GM18861 (cell line): Measurements from ENCODE around the gene CHCHD4.
A peak's percentile ranks its signal among the peaks of the same experiment; 100 is the strongest.

Experiments used
- ATAC-seq: cut with Tn5 transposase; IDR thresholded peaks from one replicate; pipeline ENCODE4 v1.9.1; 2021; ENCODE audit not compliant: unreplicated experiment

CHCHD4 gene

GRCh38 chr3:14137004-14137403, 12.3 kb upstream of the CHCHD4 start:
- ATAC-seq, result no peak

- ATAC-seq, result no peak
These were observed 10.9 kb upstream of the CHCHD4 start for GRCh38 chr3:14135581-14135980.

- ATAC-seq, result no peak
These were observed 9.6 kb upstream of the CHCHD4 start for GRCh38 chr3:14134291-14134690.

- no peak for ATAC-seq
These were observed 9.2 kb upstream of the CHCHD4 start for GRCh38 chr3:14133876-14134275.

DNA sequence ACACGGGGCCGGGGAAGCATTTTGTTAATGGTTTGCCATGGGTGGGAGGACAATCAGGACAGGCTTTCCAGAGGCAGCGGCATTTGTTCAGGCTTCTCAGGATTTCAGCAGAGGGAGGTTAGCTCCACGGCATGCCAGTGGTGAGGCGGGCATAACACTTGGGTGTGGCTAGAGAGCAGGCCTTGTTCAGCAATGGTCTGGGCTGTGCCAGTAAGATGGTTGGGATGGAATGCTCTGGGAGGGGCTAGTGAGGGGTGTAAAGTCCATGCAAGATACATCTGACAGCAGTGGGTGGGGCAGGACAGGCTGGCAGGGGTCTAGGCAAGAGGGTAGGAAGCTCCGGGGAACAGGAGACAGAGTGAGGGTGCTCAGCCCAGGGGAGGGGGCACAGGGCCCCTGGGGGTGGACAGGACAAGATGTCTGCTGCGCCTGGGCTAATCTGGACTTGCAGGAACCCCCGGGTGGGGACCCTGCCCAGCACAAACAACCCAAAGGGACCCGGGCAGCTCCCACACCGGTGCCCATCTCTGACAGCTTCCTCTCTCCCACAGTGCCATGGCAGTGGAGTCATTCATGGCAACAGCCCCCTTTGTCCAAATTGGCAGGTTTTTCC, 8.6 kb upstream of the CHCHD4 start:
- ATAC-seq, result no peak

DNA sequence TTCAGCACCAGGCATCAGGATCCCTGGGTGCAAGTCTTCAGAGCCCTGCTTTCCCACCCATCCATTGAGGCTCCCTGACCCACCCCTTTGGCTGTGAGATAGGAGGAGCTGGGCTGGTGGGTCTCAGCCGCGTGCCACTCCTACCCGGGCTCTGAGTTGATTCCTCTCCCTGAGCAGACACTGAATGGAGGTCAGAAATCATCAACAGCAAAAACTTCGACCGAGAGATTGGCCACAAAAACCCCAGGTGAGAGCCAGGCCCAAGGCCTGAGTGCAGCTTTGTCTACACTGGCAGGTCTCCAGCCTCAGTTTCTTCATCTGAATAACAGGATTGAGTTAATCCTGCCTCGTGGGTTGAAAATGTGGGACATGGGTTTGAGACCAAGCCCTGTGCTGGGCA, 8.0 kb upstream of the CHCHD4 start:
- ATAC-seq, result no peak

GRCh38 chr3:14132120-14132519, 7.5 kb upstream of the CHCHD4 start:
- no peak for ATAC-seq

- no peak for ATAC-seq
These were observed 6.5 kb upstream of the CHCHD4 start for GRCh38 chr3:14131134-14131533.

DNA sequence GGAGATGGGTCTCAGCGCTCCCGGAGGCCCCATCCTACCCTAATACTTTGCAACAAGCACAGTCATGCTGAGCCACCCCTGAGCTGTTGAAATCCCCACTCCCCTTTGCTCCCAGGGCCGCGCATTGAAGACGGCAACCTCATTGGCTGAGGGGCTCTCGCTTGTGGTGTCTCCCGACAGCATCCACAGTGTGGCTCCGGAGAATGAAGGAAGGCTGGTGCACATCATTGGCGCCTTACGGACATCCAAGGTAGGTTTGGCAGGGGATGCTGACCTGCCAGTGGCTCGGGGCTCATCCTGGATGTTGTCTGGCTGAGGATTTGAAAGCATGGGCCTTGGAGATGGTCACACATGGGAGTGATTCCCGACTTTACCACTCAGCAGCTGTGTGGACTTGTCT, 6.0 kb upstream of the CHCHD4 start:
- no peak for ATAC-seq

DNA sequence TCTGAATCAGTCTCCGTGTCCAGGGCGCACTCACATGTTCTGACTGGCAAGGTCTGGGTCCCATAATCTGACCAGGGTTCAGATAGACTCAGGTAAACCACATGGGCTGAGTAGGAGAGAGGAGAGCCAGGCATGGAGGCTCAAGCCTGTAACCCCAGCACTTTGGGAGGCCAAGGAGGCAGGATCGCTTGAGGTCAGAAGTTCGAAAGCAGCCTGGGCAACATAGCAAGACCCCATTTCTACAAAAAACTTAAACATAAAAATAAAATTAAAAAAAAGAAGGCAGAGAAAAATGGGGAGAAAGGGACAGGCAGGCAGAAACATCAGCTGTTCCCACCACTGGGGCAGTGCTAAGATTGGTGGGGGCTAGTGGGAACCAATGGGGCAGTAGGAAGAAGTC, 5.6 kb upstream of the CHCHD4 start:
- ATAC-seq, result no peak

DNA sequence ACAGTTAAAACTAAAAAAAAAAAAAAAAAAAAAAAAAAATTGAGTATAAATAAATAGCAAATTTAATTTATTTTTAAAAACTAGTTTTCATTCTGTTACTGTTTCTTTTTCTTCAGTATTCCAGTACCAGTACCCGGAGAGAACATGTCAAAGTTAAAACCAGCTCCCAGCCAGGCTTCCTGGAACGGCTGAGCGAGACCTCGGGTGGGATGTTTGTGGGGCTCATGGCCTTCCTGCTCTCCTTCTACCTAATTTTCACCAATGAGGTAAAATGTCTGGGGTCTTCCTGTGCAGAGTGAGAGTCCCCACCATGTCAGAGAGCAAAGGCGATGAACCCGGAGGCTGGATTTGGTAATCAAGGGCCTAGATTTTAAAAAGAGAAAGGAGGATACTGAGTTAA, 4.6 kb upstream of the CHCHD4 start:
- ATAC-seq, result no peak

- no peak for ATAC-seq
These were observed 4.1 kb upstream of the CHCHD4 start for GRCh38 chr3:14128724-14129123.

DNA sequence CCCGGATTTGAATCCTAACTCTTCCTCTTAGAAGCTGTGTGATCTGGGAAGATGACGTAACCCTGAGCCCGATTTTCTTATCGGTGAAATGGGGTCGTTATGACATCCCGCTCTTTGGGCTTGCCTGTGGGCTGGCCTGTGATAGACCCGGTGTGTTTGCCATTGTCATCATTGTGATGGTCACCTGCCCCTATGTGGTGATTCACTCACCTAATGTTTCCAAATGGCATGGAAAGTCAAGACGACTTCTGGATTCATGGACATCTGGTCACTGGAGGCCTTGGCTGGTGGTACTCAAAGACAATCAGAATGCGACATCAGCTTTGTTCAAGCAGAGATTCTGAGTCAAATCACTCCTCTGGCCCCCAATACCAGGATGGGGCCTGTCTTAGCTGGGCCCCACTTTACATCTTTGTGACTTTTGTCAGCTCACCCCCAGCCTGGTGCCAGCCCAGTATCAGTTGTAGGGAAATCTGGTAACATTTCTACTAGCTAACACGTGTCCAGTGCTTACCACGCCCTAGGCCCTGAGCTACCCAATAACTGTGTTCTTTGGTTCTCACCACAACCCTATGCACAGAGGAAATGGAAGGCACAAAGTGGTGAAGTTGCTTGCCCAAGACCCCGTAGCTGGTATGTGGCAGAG, 3.0 kb upstream of the CHCHD4 start:
- ATAC-seq, result no peak

- ATAC-seq, result no peak
These were observed 2.3 kb upstream of the CHCHD4 start for GRCh38 chr3:14126887-14127505.

- no peak for ATAC-seq
These were observed 1.6 kb upstream of the CHCHD4 start for GRCh38 chr3:14126017-14126886.

- ATAC-seq, result peak; percentile 13
These were observed 735 bp upstream of the CHCHD4 start for GRCh38 chr3:14125193-14126016.

- peak; percentile 21 for ATAC-seq
These were observed 451 bp downstream of the CHCHD4 start for GRCh38 chr3:14124223-14124614.

DNA sequence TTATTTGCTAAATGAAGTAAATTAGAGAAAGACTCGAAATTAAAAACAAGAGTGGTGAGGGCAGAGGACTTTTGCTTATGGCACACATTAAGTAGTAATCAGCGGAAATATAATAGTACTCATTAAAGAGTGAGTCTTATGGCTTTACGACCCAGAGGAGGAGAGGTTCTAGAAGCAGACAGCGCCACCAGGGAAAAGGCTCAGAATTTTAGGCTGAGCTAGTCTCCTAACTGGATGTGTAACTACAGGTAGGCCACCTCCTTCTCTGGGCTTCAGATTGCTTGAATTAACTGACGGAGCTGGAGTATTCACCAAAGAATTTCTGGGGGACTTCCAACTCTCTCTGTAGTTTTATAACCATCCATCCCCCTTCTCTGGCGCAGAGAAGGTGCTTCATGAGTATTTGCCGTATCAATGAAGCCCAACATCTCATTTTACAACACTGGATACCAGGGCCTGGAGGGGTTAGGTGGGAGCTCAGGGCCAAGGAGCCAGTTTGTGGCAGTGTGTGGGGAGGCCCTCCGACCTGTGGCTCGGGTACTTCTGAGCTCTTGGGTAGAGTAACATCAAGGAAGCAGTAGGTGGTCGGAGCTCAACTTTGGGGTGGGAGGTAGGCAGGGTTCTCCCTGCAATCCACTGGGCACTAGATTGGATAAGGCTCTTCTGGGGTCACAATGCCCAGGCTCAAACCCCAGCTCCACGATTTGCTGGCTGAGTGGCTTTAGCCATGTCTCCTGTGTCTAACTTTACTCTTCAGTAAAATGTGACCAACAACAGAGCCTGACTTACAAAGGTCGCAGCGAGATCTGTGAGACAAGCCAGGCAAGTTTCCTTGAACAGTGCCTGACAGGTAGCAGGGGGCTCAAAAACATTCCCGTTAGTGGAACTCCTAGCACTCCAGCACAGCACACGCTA, 1.1 kb downstream of the CHCHD4 start:
- no peak for ATAC-seq

DNA sequence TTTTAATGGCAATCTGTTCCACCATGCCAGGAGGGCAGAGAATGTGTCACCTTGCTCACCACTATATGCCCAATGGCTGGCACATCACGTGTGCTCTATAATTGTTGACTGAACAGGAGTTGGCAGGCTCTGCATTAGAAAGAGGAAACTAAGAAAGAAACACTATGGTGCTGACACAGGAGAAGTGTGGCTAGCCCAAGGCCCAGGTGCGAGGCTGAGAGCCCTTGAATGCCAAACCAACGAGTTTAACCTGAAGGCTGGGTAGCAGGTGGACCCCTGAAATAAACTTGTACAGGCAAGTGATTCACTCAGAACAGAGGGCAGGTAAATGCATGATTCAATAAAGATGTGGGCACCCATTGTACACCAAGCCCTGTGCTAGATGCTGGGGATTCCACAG, 2.4 kb downstream of the CHCHD4 start:
- ATAC-seq, result no peak

GRCh38 chr3:14121859-14122258, 2.8 kb downstream of the CHCHD4 start:
- no peak for ATAC-seq
